GM08714 (cell line): ENCODE results near the gene SLC25A25.
A peak's percentile ranks its signal among the peaks of the same experiment; 100 is the strongest.
"Not testable (repeated sequence)": the region's sequence is repeated elsewhere in the genome, so short reads cannot be mapped to it uniquely, and the experiment has no call there.

Source experiments
- H3K4me3 ChIP-seq: fragments of 200-500 bp; sonication (Bioruptor generic); 2 replicates; pipeline ENCODE4 v1.5.1; 2014; ENCODE audit warnings: mild to moderate bottlenecking, low read length, inconsistent platforms
- ZNF274 ChIP-seq: IDR thresholded peaks from 2 replicates; pipeline ENCODE4 v1.6.1; 2012; ENCODE audit warnings: mild to moderate bottlenecking, low read depth, low read length

SLC25A25 gene

DNA sequence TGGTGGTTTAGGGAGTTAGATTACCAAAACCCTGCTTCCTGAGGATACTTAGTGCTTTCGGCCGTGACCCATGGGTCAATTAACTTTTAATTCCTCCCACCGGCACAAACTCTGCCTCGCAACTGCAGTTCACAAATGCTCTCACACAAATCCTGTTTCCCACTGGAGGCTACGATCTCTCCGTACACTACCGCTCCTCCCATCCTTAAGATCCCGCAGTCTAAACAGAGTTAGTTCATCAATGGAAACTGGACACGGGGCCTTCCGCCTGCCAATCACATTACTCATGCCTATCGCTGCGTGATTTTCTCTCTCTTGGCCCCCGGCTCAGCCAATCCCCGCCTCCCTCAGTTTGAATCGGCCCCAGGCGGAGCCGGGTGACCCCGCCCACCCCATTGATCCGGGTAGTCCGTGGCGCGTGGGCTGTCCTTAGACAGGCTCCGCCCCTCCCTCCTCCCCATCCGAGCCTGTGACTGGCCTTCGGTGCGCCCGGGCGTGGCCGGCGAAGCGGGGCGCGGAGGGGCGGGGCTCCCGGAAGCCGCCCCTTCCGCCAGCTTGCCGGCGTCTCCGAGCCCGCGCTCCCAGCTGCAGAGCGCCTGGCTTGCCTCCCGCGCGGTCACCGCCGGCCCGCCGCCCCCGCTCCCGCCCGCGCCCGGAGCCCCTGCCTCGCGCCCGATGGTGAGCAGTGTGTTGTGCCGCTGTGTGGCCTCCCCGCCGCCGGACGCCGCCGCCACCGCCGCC, at the start of gene SLC25A25:
TSS of gene SLC25A25 (plus strand) at position 588 of the 741 bp plus-strand sequence. CDS start at position 676, 88 bp downstream.
- TF ChIP-seq ZNF274 = no peak
- H3K4me3 ChIP-seq = peak within 1 kb of the TSS; percentile 94

DNA sequence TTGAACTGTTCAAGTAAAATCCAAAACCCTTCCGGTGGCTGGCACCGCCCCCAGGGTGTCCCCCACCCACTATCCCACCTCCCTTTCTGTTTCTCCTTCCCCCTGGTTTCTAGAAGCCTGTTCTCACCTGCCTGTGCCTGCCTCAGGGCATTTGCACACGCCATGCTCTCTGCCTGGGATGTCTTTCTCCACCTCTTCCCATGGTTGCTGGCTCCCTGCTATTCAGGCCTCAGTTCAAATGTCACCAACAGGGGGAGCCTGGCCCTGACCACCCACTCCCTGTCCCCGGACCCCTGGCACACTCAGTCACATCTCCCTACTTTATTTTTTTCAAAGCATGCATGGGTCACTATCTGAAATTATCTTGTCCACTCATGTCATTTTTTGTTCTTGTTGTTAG, 47.3 kb upstream of the SLC25A25 start:
- H3K4me3 ChIP-seq = no peak overlapping the region
- no peak for TF ChIP-seq ZNF274

DNA sequence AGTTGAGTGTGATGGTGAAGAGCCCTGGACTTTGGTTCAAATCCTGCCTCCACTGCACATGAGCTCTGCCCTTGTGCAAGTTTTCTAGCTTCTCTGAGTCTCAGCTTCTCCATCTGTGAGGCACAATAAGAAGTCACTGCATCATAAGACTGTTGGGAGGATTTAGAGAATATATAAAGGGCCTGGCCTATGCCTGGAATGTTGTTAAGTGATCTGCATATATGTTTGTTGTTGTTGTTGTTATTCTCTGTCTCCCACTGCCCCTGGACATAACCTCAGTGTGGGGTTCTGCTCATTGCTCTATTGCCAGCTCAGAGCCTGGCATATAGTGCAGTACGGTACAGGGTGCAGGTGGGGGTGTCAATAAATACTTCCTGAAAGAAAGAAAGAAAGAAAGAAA, 46.9 kb upstream of the SLC25A25 start:
- no peak overlapping the region for H3K4me3 ChIP-seq
- TF ChIP-seq ZNF274 = no peak

DNA sequence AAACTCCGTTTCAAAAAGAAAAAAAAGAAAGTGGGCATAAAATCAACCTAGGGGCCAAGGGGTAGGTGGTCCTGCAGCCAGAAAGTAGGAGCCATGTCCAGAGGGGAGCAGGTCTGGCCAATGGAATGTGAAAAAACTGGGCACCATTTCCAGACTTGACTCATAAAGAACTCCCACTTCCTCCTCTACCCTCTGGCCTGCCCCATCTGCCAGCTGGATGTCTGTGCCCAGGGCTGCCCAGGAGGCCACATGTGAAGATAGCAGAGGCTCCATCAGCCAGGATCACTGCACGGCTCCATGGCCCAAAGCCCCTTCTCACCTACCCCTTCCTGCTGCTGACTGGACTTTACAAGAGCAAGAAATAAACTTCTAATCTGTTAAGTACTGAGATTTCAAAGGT, 45.1 kb upstream of the SLC25A25 start:
- TF ChIP-seq ZNF274 = no peak
- H3K4me3 ChIP-seq = no peak overlapping the region

DNA sequence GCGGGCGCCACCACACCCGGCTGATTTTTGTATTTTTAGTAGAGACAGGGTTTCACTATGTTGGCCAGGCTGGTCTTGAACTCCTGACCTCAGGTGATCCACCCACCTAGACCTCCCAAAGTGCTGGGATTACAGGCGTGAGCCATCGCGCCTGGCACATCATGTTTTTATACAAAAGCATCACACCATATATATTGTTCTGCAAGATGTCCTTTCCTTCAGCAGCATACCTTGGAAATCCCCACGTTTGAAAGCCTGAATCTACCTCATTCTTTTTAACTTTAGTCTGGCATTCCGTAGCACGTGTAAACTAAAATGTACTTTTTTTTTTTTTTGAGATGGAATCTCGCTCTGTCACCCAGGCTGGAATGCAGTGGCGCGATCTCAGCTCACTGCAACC, 44.4 kb upstream of the SLC25A25 start:
- not testable (repeated sequence) for H3K4me3 ChIP-seq

DNA sequence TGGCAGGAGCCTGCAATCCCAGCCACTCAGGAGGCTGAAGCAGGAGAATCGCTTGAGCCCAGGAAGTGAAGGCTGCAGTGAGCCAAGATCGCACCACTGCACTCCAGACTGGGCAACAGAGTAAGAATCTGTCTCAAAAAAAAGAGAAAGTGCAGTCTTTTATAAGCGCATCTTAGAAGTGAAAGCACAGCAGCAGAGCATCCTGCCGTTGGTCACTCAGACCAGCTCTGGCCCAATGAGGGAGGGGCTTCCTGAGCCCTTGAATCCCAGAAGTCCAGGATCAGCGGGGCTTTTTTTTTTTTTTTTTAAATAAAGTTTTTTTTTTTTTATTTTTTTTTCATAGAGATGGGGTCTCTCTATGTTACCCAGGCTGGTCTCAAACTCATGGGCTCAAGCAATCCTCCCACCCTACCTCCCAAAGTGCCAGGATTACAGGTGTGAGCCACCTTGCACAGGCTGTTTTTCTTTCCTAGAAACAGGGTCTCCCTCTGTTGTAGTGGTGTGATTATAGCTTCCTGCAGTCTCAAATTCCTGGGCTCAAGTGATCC, 43.2 kb upstream of the SLC25A25 start:
- no peak for TF ChIP-seq ZNF274
- H3K4me3 ChIP-seq = no peak overlapping the region

DNA sequence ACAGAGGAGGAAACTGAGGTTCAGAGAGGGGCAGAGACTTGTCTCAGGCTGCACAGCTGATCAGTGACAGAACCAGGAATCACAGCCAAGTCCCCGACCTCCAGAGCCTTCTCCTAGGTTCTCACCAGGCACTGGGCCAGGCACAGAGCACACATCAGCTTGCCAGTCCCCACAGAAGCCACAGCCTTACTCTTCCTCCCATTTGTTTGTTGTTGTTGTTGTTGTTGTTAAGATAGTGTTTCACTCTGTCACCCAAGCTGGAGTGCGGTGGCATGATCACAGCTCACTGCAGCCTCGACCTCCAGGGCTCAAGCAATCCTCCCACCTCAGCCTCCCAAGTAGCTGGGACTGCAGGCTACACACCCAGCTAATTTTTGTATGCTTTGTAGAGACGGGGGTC, 42.3 kb upstream of the SLC25A25 start:
- TF ChIP-seq ZNF274 = no peak
- no peak overlapping the region for H3K4me3 ChIP-seq

DNA sequence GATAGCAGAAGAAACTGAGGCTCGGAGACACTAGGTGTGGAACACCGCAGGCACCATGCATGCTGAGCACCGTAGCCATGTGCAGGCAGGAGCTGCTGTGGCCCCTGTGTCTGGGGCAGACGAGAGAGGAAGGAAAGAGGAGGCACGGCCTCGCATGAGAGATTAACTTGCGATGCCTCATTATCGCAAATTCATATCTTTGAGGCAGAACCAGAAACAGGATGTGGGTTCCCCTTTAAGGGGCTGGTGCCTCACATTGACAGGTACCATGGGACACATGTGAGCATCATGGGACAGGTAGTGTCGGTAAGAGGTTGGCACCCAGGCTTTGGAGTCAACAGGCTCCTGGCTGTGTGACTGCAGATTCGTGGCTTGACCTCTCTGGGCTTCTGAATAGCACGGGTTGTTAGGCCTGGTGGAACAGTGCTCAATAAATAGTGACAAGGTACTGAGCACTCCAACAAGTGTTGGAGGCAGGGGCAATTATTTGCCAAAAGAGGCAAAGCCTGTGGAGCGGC, 41.7 kb upstream of the SLC25A25 start:
- TF ChIP-seq ZNF274 = no peak
- H3K4me3 ChIP-seq = no peak overlapping the region

DNA sequence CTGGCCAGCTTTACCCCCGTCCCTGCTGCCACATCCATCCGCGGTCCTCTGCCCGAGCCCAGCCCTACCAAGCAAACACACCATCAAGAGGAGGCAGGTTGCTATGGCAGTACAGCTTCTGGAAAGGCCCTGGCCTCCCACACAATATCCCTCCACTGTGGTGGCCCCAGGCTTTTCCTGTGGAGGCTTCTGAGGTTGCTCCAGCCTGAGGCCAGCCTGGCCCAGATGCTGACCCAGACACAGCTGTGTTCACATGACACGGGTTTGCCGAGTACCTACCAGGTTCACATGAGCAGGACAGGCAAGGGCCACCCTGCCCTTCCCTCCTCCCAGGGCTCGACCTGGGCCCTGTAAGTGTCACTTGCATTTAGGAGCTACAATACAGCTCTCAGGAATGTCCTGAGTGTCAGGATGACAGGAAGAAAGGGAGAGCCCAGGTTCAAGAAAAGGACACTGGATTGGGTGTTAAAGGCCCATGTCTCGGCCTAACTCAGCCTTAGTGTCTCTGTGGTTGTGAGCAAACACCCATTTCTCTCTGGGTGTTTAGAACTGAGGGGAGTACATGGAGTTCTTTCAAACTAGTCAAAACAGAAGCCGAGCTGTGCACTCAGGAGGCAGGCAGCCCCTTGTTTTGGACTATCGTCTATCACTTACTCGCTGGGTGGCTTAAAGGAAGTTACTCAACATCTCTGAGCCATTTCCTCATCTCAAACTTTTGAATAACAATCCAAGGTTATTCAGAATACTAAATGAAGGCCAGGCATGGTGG, 41.1 kb upstream of the SLC25A25 start:
- H3K4me3 ChIP-seq = no peak overlapping the region
- TF ChIP-seq ZNF274 = no peak

DNA sequence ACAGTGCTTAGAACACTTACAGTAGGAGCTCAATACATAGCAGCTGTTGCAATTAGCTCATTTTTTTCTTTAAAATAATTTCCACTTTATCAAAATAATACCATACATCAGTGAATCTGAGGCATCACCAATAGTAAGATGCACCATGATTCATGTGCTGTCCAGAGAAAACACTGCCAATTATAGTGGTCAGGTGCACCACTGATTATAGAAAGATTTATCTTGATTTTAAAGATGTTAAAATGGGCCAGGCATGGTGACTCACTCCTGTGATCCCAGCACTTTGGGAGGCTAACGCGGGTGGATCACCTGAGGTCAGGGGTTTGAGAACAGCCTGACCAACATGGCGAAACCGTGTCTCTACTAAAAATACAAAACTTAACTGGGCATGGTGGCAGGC, 40.3 kb upstream of the SLC25A25 start:
- no peak overlapping the region for H3K4me3 ChIP-seq
- TF ChIP-seq ZNF274 = no peak

DNA sequence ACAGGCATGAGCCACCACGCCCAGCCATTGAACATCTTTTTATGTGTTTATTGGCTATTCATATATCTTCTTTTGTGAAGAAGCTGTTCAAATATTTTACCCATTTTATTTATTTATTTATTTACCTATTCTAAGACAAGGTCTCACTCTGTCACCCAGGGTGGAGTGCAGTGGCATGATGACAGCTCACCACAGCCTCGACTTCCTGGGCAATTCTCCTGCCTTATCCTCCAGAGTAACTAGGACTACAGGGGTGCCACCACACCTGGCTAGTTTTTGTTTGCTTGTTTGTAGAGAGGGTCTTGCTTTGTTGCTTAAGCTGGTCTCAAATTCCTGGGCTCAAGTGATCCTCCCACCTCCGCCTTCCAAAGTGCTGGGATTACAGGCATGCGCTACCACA, 34.4 kb upstream of the SLC25A25 start:
- H3K4me3 ChIP-seq = no peak overlapping the region
- TF ChIP-seq ZNF274 = no peak

DNA sequence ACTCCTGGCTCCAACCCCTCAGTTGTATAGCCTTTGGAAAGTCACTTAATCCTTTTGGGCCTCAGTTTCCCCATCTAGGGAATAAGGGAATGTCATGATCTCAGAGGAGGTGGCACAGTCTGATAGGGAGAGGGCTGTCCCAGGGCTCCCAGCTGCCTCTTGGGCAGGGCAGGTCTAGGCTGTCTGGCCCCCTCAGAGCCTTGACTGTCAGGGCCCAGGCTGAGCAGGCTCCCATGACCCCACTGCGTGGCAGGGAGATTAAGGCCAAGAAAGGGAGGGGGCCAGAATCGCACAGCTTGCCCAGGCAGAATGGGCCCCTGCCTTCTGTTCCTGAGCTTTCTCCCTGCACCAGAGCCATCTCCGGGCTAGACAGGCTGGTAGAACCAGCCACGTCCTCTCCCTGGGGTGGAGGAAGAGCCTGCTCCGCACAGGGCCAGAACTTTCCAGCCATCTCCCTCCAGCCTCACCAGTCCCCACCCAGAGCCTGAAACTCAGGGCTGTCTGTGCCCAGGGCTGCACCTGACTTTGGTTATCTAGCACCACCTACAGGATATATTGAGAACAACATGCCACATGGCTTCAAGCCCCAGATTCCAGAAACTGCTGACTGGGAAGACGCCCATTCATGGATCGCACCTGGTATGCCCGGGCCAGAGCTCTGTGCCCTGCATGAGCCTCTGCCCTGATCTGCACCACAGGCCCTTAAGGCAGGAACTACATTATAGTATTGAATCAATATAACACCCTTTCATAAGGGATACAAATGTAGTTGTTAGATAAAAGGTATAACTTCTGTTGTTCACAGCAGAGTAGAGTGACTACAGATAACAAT, 33.0 kb upstream of the SLC25A25 start:
- no peak for TF ChIP-seq ZNF274
- no peak overlapping the region for H3K4me3 ChIP-seq

DNA sequence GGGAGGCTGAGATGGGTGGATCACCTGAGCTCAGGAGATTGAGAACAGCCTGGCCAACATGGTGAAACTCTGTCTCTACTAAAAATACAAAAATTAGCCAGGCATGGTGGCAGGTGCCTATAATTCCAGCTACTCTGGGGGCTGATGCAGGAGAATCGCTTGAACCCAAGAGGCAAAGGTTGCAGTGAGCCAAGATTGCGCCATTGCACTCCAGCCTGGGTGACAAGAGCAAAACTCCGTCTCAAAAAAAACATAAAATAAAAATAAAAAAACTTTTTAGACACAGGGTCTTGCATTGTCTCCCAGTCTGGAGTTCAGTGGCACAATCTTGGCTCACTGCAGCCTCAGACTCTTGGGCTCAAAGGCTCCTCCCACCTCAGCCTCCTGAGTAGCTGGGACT, 31.5 kb upstream of the SLC25A25 start:
- H3K4me3 ChIP-seq = not testable (repeated sequence)

DNA sequence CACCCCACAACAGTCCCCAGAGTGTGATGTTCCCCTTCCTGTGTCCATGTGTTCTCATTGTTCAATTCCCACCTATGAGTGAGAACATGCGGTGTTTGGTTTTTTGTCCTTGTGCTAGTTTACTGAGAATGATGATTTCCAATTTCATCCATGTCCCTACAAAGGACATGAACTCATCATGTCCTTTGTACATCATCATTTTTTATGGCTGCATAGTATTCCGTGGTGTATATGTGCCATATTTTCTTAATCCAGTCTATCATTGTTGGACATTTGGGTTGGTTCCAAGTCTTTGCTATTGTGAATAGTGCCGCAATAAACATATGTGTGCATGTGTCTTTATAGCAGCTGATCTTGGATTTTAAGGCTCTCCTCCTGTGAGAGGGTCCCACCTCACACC, 27.2 kb upstream of the SLC25A25 start:
- H3K4me3 ChIP-seq = not testable (repeated sequence)
